Measurements from ENCODE around the gene ATP9B. TPM values are rescaled to one million over a fixed set of nuclear protein-coding genes. Genes with fewer than 3 reads are reported as not detected.

Gene ATP9B
- total RNA-seq, 1 donor from 2014 or later: 52.0 TPM

DNA sequence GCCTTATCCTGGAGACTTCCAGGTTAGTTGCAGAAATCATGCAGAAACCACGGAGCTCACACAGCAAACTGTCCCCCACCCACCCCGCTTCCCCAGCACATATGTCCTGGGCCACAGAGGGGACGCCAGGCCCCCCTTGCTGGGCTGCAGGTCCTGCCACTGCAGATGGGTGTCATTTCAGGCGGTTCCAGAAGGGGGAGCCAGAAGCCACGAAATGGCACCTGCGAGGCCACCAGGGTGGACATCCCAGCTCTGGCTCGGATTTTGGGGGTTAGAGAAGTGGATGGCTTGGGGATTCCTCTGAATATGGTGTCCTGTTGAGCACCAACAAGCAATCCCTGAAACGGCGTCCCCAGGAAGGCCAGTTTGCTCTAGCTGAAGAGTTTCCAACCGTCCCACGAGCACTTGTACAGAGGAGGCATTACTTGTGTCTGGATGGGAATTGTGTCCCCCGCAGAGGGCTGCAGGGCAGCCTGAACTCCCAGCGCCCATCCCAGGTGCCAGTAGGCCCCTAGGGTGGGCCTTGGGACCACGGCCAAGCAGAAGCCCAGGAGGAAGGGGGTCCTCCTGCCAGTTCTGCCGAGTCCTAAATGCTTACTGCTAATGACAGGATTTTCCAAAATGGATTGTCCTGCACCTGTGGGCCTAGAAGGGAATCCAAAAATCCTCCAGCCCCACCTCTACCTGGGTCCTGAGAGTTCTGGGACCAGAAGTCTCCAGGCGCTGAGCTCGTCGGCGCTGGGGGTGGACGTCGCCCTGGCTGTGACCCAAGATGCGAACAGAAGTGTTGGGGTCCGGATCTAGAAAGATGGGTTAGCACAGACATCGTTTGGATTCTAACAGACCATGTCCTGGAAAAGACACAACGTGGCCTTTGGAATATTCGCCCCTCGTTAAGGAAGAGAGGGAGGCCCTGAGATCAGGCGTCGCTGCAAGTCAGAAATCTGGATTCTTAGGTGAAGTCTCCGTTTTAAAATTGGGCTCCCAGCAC is 311.9 kb downstream of the ATP9B start:
- Mint-ChIP-seq H3K36me3 (peaks cover 12% of the 10 kb centered on the region), H3K27me3 (ENCODE audit: low read depth) (peaks cover 4% of the 10 kb centered on the region), H3K4me1 (no peaks in the 10 kb centered on the region), H3K4me3 (no peak overlapping the region), H3K27ac (no peak overlapping the region), H3K9me3 (no peaks in the 10 kb centered on the region)
- TF ChIP-seq, protein P1, sequence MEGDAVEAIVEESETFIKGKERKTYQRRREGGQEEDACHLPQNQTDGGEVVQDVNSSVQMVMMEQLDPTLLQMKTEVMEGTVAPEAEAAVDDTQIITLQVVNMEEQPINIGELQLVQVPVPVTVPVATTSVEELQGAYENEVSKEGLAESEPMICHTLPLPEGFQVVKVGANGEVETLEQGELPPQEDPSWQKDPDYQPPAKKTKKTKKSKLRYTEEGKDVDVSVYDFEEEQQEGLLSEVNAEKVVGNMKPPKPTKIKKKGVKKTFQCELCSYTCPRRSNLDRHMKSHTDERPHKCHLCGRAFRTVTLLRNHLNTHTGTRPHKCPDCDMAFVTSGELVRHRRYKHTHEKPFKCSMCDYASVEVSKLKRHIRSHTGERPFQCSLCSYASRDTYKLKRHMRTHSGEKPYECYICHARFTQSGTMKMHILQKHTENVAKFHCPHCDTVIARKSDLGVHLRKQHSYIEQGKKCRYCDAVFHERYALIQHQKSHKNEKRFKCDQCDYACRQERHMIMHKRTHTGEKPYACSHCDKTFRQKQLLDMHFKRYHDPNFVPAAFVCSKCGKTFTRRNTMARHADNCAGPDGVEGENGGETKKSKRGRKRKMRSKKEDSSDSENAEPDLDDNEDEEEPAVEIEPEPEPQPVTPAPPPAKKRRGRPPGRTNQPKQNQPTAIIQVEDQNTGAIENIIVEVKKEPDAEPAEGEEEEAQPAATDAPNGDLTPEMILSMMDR (IDR thresholded peaks at IDR 0.05; ENCODE audit: unreplicated experiment): peak; percentile 86
- DNase-seq (ENCODE audit: low spot score in 2 of 2, unreplicated experiment in 2 of 2): peak in 1 of 2 experiments; percentile 84

DNA sequence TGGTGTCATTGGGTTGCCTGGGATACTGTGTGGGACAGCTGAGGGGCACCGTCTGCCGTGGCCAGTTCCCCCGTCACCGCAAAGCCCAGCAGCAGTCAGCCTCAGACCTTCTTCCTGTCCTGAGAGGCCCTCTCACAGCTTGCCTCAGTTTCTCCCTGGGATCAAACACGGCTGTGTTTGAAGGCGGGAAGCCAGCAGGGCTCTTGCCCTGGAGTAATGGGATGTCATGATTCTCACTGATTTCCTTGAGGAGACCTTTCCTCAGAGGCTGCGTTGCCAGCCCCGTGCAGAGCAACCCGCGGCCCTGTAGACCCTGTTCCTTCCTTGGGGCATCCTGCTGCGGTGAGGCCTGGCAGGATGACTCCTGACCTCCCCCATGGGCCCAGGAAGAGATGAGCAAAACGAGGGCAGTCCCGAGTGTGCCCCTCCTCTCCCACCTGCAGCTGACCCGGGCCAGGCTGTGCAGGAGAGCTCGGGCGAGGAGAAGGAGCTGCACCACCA is 312.7 kb downstream of the ATP9B start:
- Mint-ChIP-seq H3K4me1 (no peaks in the 10 kb centered on the region), H3K4me3 (no peak overlapping the region), H3K9me3 (no peaks in the 10 kb centered on the region), H3K27me3 (ENCODE audit: low read depth) (peaks cover 4% of the 10 kb centered on the region), H3K27ac (no peak overlapping the region), H3K36me3 (peaks cover 12% of the 10 kb centered on the region)
- TF ChIP-seq, protein P1 (IDR thresholded peaks at IDR 0.05; ENCODE audit: unreplicated experiment): no peak
- no peak for DNase-seq (ENCODE audit: low spot score in 2 of 2, unreplicated experiment in 2 of 2)

DNA sequence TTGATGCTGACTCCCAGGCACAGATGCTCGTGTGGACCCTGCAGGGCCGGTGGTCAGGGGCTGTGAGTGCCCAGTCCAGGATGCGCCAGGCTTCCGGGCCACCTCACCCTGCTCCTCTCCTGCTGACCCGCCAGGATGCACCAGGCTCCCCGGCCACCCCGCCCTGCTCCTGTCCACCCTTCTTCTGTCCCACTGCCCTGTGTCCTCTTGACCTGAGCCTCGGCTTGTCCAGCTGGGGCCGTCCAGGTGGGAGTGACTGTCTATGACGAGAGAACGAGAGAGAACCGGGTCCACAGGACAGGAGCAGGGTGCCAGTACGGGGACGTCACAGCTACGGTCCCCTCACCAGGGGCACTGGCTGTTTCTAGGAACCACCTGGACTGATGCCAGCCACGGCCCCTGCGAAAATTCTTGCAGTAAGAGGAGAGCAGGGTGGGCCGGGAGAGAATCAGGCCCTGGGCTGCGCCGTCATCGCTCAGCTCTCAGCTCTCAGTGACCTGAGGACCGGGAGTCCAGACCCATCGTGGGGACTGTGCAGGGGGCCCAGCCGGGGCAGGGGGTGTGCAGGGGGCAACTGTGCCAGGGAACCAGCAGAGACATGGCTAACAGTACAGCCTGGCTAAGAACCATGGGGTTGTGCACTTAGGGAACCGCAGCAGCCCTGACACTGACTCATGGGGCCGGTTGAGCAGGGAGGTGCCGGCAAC is 313.6 kb downstream of the ATP9B start:
- no peak overlapping the region for H3K27ac Mint-ChIP-seq
- no peak overlapping the region for H3K4me3 Mint-ChIP-seq
- H3K4me1 Mint-ChIP-seq: no peaks in the 10 kb centered on the region
- H3K9me3 Mint-ChIP-seq: no peaks in the 10 kb centered on the region
- peaks cover 10% of the 10 kb centered on the region for H3K27me3 Mint-ChIP-seq (ENCODE audit: low read depth)
- peaks cover 11% of the 10 kb centered on the region for H3K36me3 Mint-ChIP-seq
- TF ChIP-seq, protein P1 (IDR thresholded peaks at IDR 0.05; ENCODE audit: unreplicated experiment): no peak
- DNase-seq (ENCODE audit: low spot score in 2 of 2, unreplicated experiment in 2 of 2): no peak

DNA sequence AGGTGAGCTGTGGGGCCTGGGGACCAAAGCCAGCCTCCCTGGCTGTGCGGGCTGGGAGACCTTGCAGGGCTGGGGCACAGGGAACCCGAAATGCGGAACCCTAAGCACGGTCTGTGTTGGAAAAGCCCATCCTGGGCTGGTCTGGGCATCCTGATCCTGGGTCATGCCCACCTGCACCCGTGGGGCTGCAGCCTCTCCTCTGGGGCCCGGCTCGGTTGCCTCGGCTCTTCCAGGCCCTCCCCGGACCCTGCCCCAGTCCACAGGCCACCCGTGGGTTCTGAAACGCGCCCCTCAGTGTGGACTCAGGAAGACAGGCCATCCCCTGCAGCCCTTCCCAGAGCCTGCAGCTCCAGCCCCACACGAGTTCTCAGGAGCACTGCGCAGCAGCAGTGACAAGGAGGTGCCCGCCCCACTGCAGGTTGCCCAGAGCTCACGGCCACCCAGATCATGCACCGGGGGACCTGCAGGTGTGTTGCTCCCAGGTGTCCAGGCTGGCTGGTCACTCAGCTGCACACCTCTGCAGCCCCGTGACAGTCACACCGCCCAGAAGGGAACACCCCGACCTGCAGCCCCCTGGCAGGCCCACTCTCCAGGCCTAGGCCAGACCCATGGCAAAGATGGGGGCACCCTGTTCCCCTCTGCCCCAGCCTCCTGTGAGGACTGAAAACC is 314.3 kb downstream of the ATP9B start:
- H3K27me3 Mint-ChIP-seq (ENCODE audit: low read depth): peaks cover 16% of the 10 kb centered on the region

More for the DNA sequence above, 314.3 kb downstream of the ATP9B start:
- no peak overlapping the region for H3K27ac Mint-ChIP-seq
- no peak for DNase-seq (ENCODE audit: low spot score in 2 of 2, unreplicated experiment in 2 of 2)
- TF ChIP-seq, protein P1 (IDR thresholded peaks at IDR 0.05; ENCODE audit: unreplicated experiment): no peak
- H3K9me3 Mint-ChIP-seq: no peaks in the 10 kb centered on the region
- H3K4me3 Mint-ChIP-seq: no peak overlapping the region
- H3K36me3 Mint-ChIP-seq: peaks cover 5% of the 10 kb centered on the region
- H3K4me1 Mint-ChIP-seq: peaks cover 2% of the 10 kb centered on the region
